Endothelial cell of umbilical vein (primary cell): ENCODE measurements around the gene PAPPA.

Source experiments
- EZH2 ChIP-seq: IDR thresholded peaks from 2 replicates; pipeline ENCODE4 v1.6.1; 2012; ENCODE audit warnings: borderline replicate concordance, low read depth, mild to moderate bottlenecking, moderate library complexity, low read length, inconsistent platforms; ENCODE audit not compliant: severe bottlenecking
- MYC ChIP-seq: IDR thresholded peaks from one replicate; pipeline ENCODE4 v1.6.1; 2011; ENCODE audit warnings: mild to moderate bottlenecking, low read depth, low read length
- POLR2A ChIP-seq: IDR thresholded peaks from 2 replicates; pipeline ENCODE4 v1.6.1; 2012; ENCODE audit warnings: low read depth, mild to moderate bottlenecking, control low read depth, low read length
- POLR2AphosphoS5 ChIP-seq: IDR thresholded peaks from 2 replicates; pipeline ENCODE4 v1.6.1; 2012; ENCODE audit warnings: low read depth, mild to moderate bottlenecking, control low read depth, low read length, moderate library complexity; ENCODE audit not compliant: insufficient read depth
- TF ChIP-seq, protein P1 (sequence below), 2 donors: IDR thresholded peaks; 1 replicate in 1 of 2; 2 replicates in 1 of 2; pipeline ENCODE4 v1.5.1; 2011; ENCODE audit warnings: low read length in 2 of 2, mild to moderate bottlenecking in 2 of 2, moderate library complexity in 2 of 2, control low read depth in 1 of 2, inconsistent platforms in 1 of 2, low read depth in 1 of 2; ENCODE audit not compliant: insufficient read depth in 1 of 2; ENCODE audit errors: extremely low read depth in 1 of 2
- TF ChIP-seq, protein P2 (sequence below): IDR thresholded peaks from 2 replicates; pipeline ENCODE4 v1.6.1; 2011; ENCODE audit not compliant: insufficient read depth, insufficient read length

DNA sequence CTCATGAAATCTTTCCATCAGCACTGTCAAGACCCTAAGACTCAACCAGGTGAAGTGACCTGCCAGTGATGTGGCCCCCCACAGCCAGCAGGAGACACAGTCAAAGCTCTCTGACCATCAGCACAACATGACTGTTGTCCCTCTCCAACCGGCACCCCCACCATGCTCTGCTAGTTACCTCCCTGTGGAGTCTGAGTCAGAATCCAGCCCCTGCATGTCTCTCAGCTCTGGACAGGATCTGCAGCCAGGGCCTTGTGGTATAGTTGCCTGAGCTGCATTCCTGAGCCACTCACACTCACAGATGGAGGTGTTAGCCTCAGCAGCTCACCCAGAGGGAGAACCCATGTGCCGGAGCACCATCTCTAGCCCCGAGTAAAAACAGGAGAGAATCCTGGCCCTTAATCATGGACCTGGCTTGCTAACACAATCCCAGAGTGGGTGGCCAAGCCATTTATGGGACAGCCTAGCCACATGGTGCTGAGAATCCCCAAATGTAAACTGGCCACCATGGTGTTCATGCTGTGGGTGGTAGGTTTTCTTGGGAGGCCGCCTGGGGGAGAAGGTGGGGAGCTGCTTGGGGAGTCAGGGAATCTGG lies 237.8 kb downstream of the PAPPA start:
- TF ChIP-seq, protein P1, sequence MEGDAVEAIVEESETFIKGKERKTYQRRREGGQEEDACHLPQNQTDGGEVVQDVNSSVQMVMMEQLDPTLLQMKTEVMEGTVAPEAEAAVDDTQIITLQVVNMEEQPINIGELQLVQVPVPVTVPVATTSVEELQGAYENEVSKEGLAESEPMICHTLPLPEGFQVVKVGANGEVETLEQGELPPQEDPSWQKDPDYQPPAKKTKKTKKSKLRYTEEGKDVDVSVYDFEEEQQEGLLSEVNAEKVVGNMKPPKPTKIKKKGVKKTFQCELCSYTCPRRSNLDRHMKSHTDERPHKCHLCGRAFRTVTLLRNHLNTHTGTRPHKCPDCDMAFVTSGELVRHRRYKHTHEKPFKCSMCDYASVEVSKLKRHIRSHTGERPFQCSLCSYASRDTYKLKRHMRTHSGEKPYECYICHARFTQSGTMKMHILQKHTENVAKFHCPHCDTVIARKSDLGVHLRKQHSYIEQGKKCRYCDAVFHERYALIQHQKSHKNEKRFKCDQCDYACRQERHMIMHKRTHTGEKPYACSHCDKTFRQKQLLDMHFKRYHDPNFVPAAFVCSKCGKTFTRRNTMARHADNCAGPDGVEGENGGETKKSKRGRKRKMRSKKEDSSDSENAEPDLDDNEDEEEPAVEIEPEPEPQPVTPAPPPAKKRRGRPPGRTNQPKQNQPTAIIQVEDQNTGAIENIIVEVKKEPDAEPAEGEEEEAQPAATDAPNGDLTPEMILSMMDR (IDR thresholded peaks at IDR 0.05; ENCODE audit: extremely low read depth in 1 of 2, insufficient read depth in 1 of 2, low read depth in 1 of 2, low read length in 2 of 2), result no peak
- TF ChIP-seq POLR2A (no peak), POLR2AphosphoS5 (no peak), EZH2 (no peak), MYC (no peak)
- TF ChIP-seq, protein P2, sequence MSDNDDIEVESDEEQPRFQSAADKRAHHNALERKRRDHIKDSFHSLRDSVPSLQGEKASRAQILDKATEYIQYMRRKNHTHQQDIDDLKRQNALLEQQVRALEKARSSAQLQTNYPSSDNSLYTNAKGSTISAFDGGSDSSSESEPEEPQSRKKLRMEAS, result no peak
